ENCODE measurements around the gene CERT1. TPM values are rescaled to one million over a fixed set of nuclear protein-coding genes. Genes with fewer than 3 reads are reported as not detected.

CERT1 gene
- total RNA-seq, 6 experiments from 2014 or later: 19.4 to 28.3 (median 22.4) TPM

GRCh38 chr5:75513841-75514240 lies 2.4 kb upstream of the CERT1 start:
- Mint-ChIP-seq H3K4me1 (ENCODE audit: low read depth) (peaks cover 54% of the 10 kb centered on the region), H3K27me3 (ENCODE audit: insufficient read depth) (0 out of 2 replicates have a peak, but pooled peaks cover 2% of the 10 kb centered on the region), H3K36me3 (ENCODE audit: low read depth) (peaks cover 12% of the 10 kb centered on the region), H3K27ac (no peak overlapping the region), H3K9me3 (no peaks in the 10 kb centered on the region), H3K4me3 (peak overlapping the region; percentile 98; the same call in 1 of the 2 replicates)
- no peak for TF ChIP-seq CTCF (IDR thresholded peaks at IDR 0.05)
- DNase-seq: no peak

GRCh38 chr5:75512383-75513074 lies 1.1 kb upstream of the CERT1 start:
- no peak for DNase-seq
- Mint-ChIP-seq H3K4me1 (ENCODE audit: low read depth) (peaks cover 54% of the 10 kb centered on the region), H3K27me3 (ENCODE audit: insufficient read depth) (0 out of 2 replicates have a peak, but pooled peaks cover 2% of the 10 kb centered on the region), H3K4me3 (peak overlapping the region; percentile 98), H3K9me3 (no peaks in the 10 kb centered on the region), H3K36me3 (ENCODE audit: low read depth) (peaks cover 12% of the 10 kb centered on the region), H3K27ac (peak overlapping the region; percentile 94)
- TF ChIP-seq CTCF (IDR thresholded peaks at IDR 0.05): no peak

- TF ChIP-seq CTCF (IDR thresholded peaks at IDR 0.05): no peak
- Mint-ChIP-seq H3K27ac (peak overlapping the region; percentile 94), H3K4me1 (ENCODE audit: low read depth) (peaks cover 51% of the 10 kb centered on the region), H3K36me3 (ENCODE audit: low read depth) (peaks cover 13% of the 10 kb centered on the region), H3K9me3 (no peaks in the 10 kb centered on the region), H3K27me3 (ENCODE audit: insufficient read depth) (0 out of 2 replicates have a peak, but pooled peaks cover 2% of the 10 kb centered on the region), H3K4me3 (peak overlapping the region; percentile 98)
- no peak for DNase-seq
Measured at GRCh38 chr5:75510836-75511434, 494 bp downstream of the CERT1 start.

- peaks cover 16% of the 10 kb centered on the region for H3K36me3 Mint-ChIP-seq (ENCODE audit: low read depth)
- 0 out of 2 replicates have a peak, but pooled peaks cover 2% of the 10 kb centered on the region for H3K27me3 Mint-ChIP-seq (ENCODE audit: insufficient read depth)
- peak overlapping the region; percentile 94 for H3K27ac Mint-ChIP-seq
- TF ChIP-seq CTCF (IDR thresholded peaks at IDR 0.05): no peak
- peak; percentile 34 for DNase-seq
- no peaks in the 10 kb centered on the region for H3K9me3 Mint-ChIP-seq
- peaks cover 55% of the 10 kb centered on the region for H3K4me1 Mint-ChIP-seq (ENCODE audit: low read depth)
- peak overlapping the region; percentile 98 for H3K4me3 Mint-ChIP-seq
Measured at GRCh38 chr5:75510417-75510835, 1.0 kb downstream of the CERT1 start.

- peaks cover 16% of the 10 kb centered on the region for H3K36me3 Mint-ChIP-seq (ENCODE audit: low read depth)
- peak; percentile 35 for DNase-seq
- peak overlapping the region; percentile 94 for H3K27ac Mint-ChIP-seq
- H3K4me3 Mint-ChIP-seq: peak overlapping the region; percentile 98
- 0 out of 2 replicates have a peak, but pooled peaks cover 2% of the 10 kb centered on the region for H3K27me3 Mint-ChIP-seq (ENCODE audit: insufficient read depth)
- no peaks in the 10 kb centered on the region for H3K9me3 Mint-ChIP-seq
- peaks cover 55% of the 10 kb centered on the region for H3K4me1 Mint-ChIP-seq (ENCODE audit: low read depth)
- no peak for TF ChIP-seq CTCF (IDR thresholded peaks at IDR 0.05)
Measured at GRCh38 chr5:75509956-75510355, 1.5 kb downstream of the CERT1 start.

All from HFFc6 (cell line).